GM19193 (cell line): ENCODE measurements around the gene PRR35.

Source experiments
- POLR2A ChIP-seq: IDR thresholded peaks from 4 replicates; pipeline ENCODE4 v1.6.1; 2011; ENCODE audit not compliant: insufficient read depth, insufficient read length; ENCODE audit errors: extremely low read depth

Gene PRR35

GRCh38 chr16:577796-578195 is 17.6 kb downstream of the PRR35 start:
- TF ChIP-seq POLR2A = no peak

GRCh38 chr16:578232-578869 is 18.2 kb downstream of the PRR35 start:
- no peak for TF ChIP-seq POLR2A

- TF ChIP-seq POLR2A = no peak
Measured at GRCh38 chr16:578870-579405, 18.7 kb downstream of the PRR35 start.

GRCh38 chr16:580141-580945 is 20.1 kb downstream of the PRR35 start:
- TF ChIP-seq POLR2A = no peak

GRCh38 chr16:580946-581498 is 20.8 kb downstream of the PRR35 start:
- no peak for TF ChIP-seq POLR2A

- TF ChIP-seq POLR2A = no peak
Measured at GRCh38 chr16:582218-582613, 22.0 kb downstream of the PRR35 start.

GRCh38 chr16:582614-583331 is 22.6 kb downstream of the PRR35 start:
- TF ChIP-seq POLR2A = no peak

- no peak for TF ChIP-seq POLR2A
Measured at GRCh38 chr16:583470-583814, 23.2 kb downstream of the PRR35 start.

- TF ChIP-seq POLR2A = no peak
Measured at GRCh38 chr16:583815-584591, 23.8 kb downstream of the PRR35 start.

GRCh38 chr16:585351-585750 is 25.2 kb downstream of the PRR35 start:
- TF ChIP-seq POLR2A = no peak

- TF ChIP-seq POLR2A = peak; percentile 9
Measured at GRCh38 chr16:586047-586644, 26.0 kb downstream of the PRR35 start.

GRCh38 chr16:586645-587590 is 26.7 kb downstream of the PRR35 start:
- TF ChIP-seq POLR2A = peak; percentile 34

GRCh38 chr16:588639-588888 is 28.4 kb downstream of the PRR35 start:
- no peak for TF ChIP-seq POLR2A
